ENCODE measurements around the gene ISM2.

- TF ChIP-seq CTCF (IDR thresholded peaks at IDR 0.05; ENCODE audit: insufficient read depth, low read depth, low read length): no peak
- TF ChIP-seq EZH2 (IDR thresholded peaks at IDR 0.05; ENCODE audit: insufficient read depth, low read length): no peak
Observed at GRCh38 chr14:77508249-77508648, 9.6 kb upstream of the ISM2 start.

Measured in astrocyte (in vitro differentiated cells and primary cell).